Stomach (tissue), 4 donors: ENCODE measurements around the gene FAM171A1.

Experiments
- CTCF ChIP-seq, 7 experiments: fragments of 450-650 bp in 4 of 7; fragments of 200-600 bp in 3 of 7; sonication (generic) in 3 of 7; IDR thresholded peaks; one replicate each; pipeline ENCODE4 v1.5.1; 2016 to 2019; ENCODE audit warnings: antibody characterized with exemption in 7 of 7, control low read depth in 2 of 7, mild to moderate bottlenecking in 1 of 7
- POLR2AphosphoS5 ChIP-seq, 3 donors: sonication (generic); formaldehyde crosslinking; IDR thresholded peaks; one replicate each; pipeline ENCODE4 v1.6.1; 2016; ENCODE audit warnings: antibody characterized with exemption in 3 of 3

- no peak for TF ChIP-seq CTCF (IDR thresholded peaks at IDR 0.05)
- no peak for TF ChIP-seq POLR2AphosphoS5 (IDR thresholded peaks at IDR 0.05)
Observed at GRCh38 chr10:15324611-15325010, 46.5 kb downstream of the FAM171A1 start.
